Activated naive CD8-positive, alpha-beta T cell treated with anti-CD3 and anti-CD28 coated beads, Interleukin-2, amount 10 ng/mL, durations not matched to agents 7 days and 5 days (primary cell): ENCODE results near the gene LINGO3. TPM values are rescaled to one million over a fixed set of nuclear protein-coding genes. Genes with fewer than 3 reads are reported as not detected.

Experiments used
- ATAC-seq: fragments of 150-1000 bp; cut with Tn5 transposase; one replicate; pipeline ENCODE4 v1.10.0; 2021; ENCODE audit warnings: low read depth, moderate library complexity
- POLR2A ChIA-PET: fragments of 350-600 bp; sonication (Branson Sonifier 250); formaldehyde crosslinking; loops from one replicate; lab custom pipeline; 2021; ENCODE audit warnings: antibody characterized with exemption; lab: Charles Lee
- DNase-seq: peaks from one replicate; pipeline ENCODE4 v3.0.0; 2021
- H3K27ac Mint-ChIP-seq: one replicate; pipeline ENCODE4 v1.8.0; 2022; ENCODE audit warnings: mild to moderate bottlenecking, mixed read lengths
- H3K27me3 Mint-ChIP-seq: one replicate; pipeline ENCODE4 v1.8.0; 2022; ENCODE audit warnings: mild to moderate bottlenecking, moderate library complexity, mixed read lengths
- H3K36me3 Mint-ChIP-seq: one replicate; pipeline ENCODE4 v1.8.0; 2021; ENCODE audit warnings: mild to moderate bottlenecking, mixed read lengths
- H3K4me1 Mint-ChIP-seq: one replicate; pipeline ENCODE4 v1.8.0; 2021; ENCODE audit warnings: mixed read lengths
- H3K4me3 Mint-ChIP-seq: one replicate; pipeline ENCODE4 v1.8.0; 2022; ENCODE audit warnings: mild to moderate bottlenecking, moderate library complexity, mixed read lengths
- H3K9me3 Mint-ChIP-seq: one replicate; pipeline ENCODE4 v1.8.0; 2021; ENCODE audit warnings: mixed read lengths
- total RNA-seq, 2 experiments: library from RNA; stranded (reverse); gene quantifications; one replicate each; pipeline ENCODE4 v1.2.3, GENCODE V29; 2021

LINGO3 gene
- total RNA-seq, 2 experiments from 2014 or later, result 0.69 to 0.82 TPM

GRCh38 chr19:2274931-2275535 is 32.9 kb downstream of the LINGO3 start:
- H3K4me3 Mint-ChIP-seq, result no peak overlapping the region
- H3K27me3 Mint-ChIP-seq, result no peaks in the 10 kb centered on the region
- H3K36me3 Mint-ChIP-seq, result peaks cover 23% of the 10 kb centered on the region
- ATAC-seq (no peak), DNase-seq (peak; percentile 65)
- H3K9me3 Mint-ChIP-seq, result no peaks in the 10 kb centered on the region
- peaks cover 26% of the 10 kb centered on the region for H3K4me1 Mint-ChIP-seq
- POLR2A ChIA-PET, result interaction anchor here (0.6 to 7.3 kb wide), 5 partner anchors 9 to 39 kb away, joined by 3 to 71 read pairs (median 4); partner anchors contain the start of gene PLEKHJ1
- peak overlapping the region; percentile 24 for H3K27ac Mint-ChIP-seq

GRCh38 chr19:2274185-2274711 is 33.7 kb downstream of the LINGO3 start:
- POLR2A ChIA-PET, result interaction anchor here (0.6 to 7.3 kb wide), 8 partner anchors 10 to 116 kb away, joined by 3 to 71 read pairs (median 4); partner anchors contain the start of gene PLEKHJ1
- DNase-seq (no peak), ATAC-seq (no peak)
- no peaks in the 10 kb centered on the region for H3K9me3 Mint-ChIP-seq
- H3K27me3 Mint-ChIP-seq, result no peaks in the 10 kb centered on the region
- H3K36me3 Mint-ChIP-seq, result peaks cover 25% of the 10 kb centered on the region
- peak overlapping the region; percentile 92 for H3K27ac Mint-ChIP-seq
- peaks cover 26% of the 10 kb centered on the region for H3K4me1 Mint-ChIP-seq
- peak overlapping the region; percentile 80 for H3K4me3 Mint-ChIP-seq

GRCh38 chr19:2273356-2274184 is 34.4 kb downstream of the LINGO3 start:
- Mint-ChIP-seq H3K4me3 (peak overlapping the region; percentile 80), H3K36me3 (peaks cover 25% of the 10 kb centered on the region), H3K27me3 (no peaks in the 10 kb centered on the region), H3K27ac (peak overlapping the region; percentile 92), H3K4me1 (peaks cover 27% of the 10 kb centered on the region), H3K9me3 (no peaks in the 10 kb centered on the region)
- DNase-seq, result peak; percentile 92
- ATAC-seq, result peak; percentile 67
- POLR2A ChIA-PET, result interaction anchor here (0.5 to 7.3 kb wide), 8 partner anchors 13 to 194 kb away, joined by 3 to 71 read pairs (median 4); partner anchors contain the start of genes AMH, JSRP1 and PLEKHJ1

- H3K4me1 Mint-ChIP-seq, result peaks cover 34% of the 10 kb centered on the region
- POLR2A ChIA-PET, result interaction anchor here (0.6 to 7.3 kb wide), 13 partner anchors 10 to 764 kb away, joined by 3 to 71 read pairs (median 4); partner anchors contain the start of genes GADD45B, JSRP1, LSM7 and MBD3
- DNase-seq (peak; percentile 52), ATAC-seq (peak; percentile 0)
- H3K36me3 Mint-ChIP-seq, result peaks cover 25% of the 10 kb centered on the region
- H3K27ac Mint-ChIP-seq, result peak overlapping the region; percentile 88
- no peaks in the 10 kb centered on the region for H3K9me3 Mint-ChIP-seq
- H3K4me3 Mint-ChIP-seq, result peak overlapping the region; percentile 90
- no peaks in the 10 kb centered on the region for H3K27me3 Mint-ChIP-seq
Measured at GRCh38 chr19:2271234-2272103, 36.5 kb downstream of the LINGO3 start.

GRCh38 chr19:2270423-2271233 is 37.3 kb downstream of the LINGO3 start:
- peaks cover 25% of the 10 kb centered on the region for H3K36me3 Mint-ChIP-seq
- DNase-seq (peak; percentile 75), ATAC-seq (peak; percentile 6)
- H3K9me3 Mint-ChIP-seq, result no peaks in the 10 kb centered on the region
- peak overlapping the region; percentile 90 for H3K4me3 Mint-ChIP-seq
- H3K27ac Mint-ChIP-seq, result peak overlapping the region; percentile 69
- POLR2A ChIA-PET, result interaction anchor here (0.6 to 7.3 kb wide), 16 partner anchors 9 to 373 kb away, joined by 3 to 71 read pairs (median 4); partner anchors contain the start of genes AMH, AP3D1, GADD45B and JSRP1
- H3K27me3 Mint-ChIP-seq, result no peaks in the 10 kb centered on the region
- peaks cover 36% of the 10 kb centered on the region for H3K4me1 Mint-ChIP-seq

- ATAC-seq, result no peak
- Mint-ChIP-seq H3K36me3 (peaks cover 24% of the 10 kb centered on the region), H3K9me3 (no peaks in the 10 kb centered on the region), H3K27ac (peak overlapping the region; percentile 92), H3K4me1 (peaks cover 35% of the 10 kb centered on the region), H3K27me3 (no peaks in the 10 kb centered on the region), H3K4me3 (peak overlapping the region; percentile 90)
- peak; percentile 59 for DNase-seq
- POLR2A ChIA-PET, result interaction anchor here (0.6 to 7.3 kb wide), 12 partner anchors 9 to 372 kb away, joined by 3 to 71 read pairs (median 5); partner anchors contain the start of genes AMH, AP3D1, GADD45B and JSRP1
Measured at GRCh38 chr19:2270157-2270422, 37.9 kb downstream of the LINGO3 start.

- Mint-ChIP-seq H3K36me3 (peaks cover 22% of the 10 kb centered on the region), H3K27ac (peak overlapping the region; percentile 92), H3K4me3 (peak overlapping the region; percentile 90), H3K9me3 (no peaks in the 10 kb centered on the region), H3K4me1 (peaks cover 32% of the 10 kb centered on the region), H3K27me3 (no peaks in the 10 kb centered on the region)
- peak; percentile 100 for DNase-seq
- POLR2A ChIA-PET, result interaction anchor here (0.9 to 7.3 kb wide), 10 partner anchors 8 to 207 kb away, joined by 3 to 71 read pairs (median 8); partner anchors contain the start of genes AMH, AP3D1, GADD45B and JSRP1
- peak; percentile 67 for ATAC-seq
Measured at GRCh38 chr19:2269244-2270156, 38.5 kb downstream of the LINGO3 start.

- H3K4me3 Mint-ChIP-seq, result peak overlapping the region; percentile 90
- peak overlapping the region; percentile 92 for H3K27ac Mint-ChIP-seq
- H3K9me3 Mint-ChIP-seq, result no peaks in the 10 kb centered on the region
- peaks cover 26% of the 10 kb centered on the region for H3K4me1 Mint-ChIP-seq
- ATAC-seq (no peak), DNase-seq (no peak)
- POLR2A ChIA-PET, result interaction anchor here (1.7 to 7.3 kb wide), 3 partner anchors 10 to 30 kb away, joined by 10 to 71 read pairs (median 31); partner anchors contain the start of gene JSRP1
- H3K27me3 Mint-ChIP-seq, result no peaks in the 10 kb centered on the region
- H3K36me3 Mint-ChIP-seq, result peaks cover 15% of the 10 kb centered on the region
Measured at GRCh38 chr19:2268861-2269243, 39.1 kb downstream of the LINGO3 start.

GRCh38 chr19:2268480-2268830 is 39.5 kb downstream of the LINGO3 start:
- no peaks in the 10 kb centered on the region for H3K9me3 Mint-ChIP-seq
- peaks cover 12% of the 10 kb centered on the region for H3K36me3 Mint-ChIP-seq
- H3K4me1 Mint-ChIP-seq, result peaks cover 22% of the 10 kb centered on the region
- H3K27me3 Mint-ChIP-seq, result no peaks in the 10 kb centered on the region
- H3K4me3 Mint-ChIP-seq, result peak overlapping the region; percentile 90
- DNase-seq (no peak), ATAC-seq (no peak)
- POLR2A ChIA-PET, result interaction anchor here (1.7 to 7.3 kb wide), 3 partner anchors 10 to 30 kb away, joined by 10 to 71 read pairs (median 31); partner anchors contain the start of gene JSRP1
- H3K27ac Mint-ChIP-seq, result peak overlapping the region; percentile 61

- DNase-seq, result no peak
- no peaks in the 10 kb centered on the region for H3K27me3 Mint-ChIP-seq
- peaks cover 14% of the 10 kb centered on the region for H3K4me1 Mint-ChIP-seq
- no peak for ATAC-seq
- peaks cover 4% of the 10 kb centered on the region for H3K36me3 Mint-ChIP-seq
- H3K4me3 Mint-ChIP-seq, result no peak overlapping the region
- peak overlapping the region; percentile 57 for H3K27ac Mint-ChIP-seq
- POLR2A ChIA-PET, result interaction anchor here (0.6 to 2.2 kb wide), 4 partner anchors 8 to 917 kb away, joined by 3 to 7 read pairs (median 6); no protein-coding TSS in a partner anchor
- H3K9me3 Mint-ChIP-seq, result no peaks in the 10 kb centered on the region
Measured at GRCh38 chr19:2266183-2266993, 41.6 kb downstream of the LINGO3 start.
